GM15510 (cell line): Measurements from ENCODE around the gene CD101.

Experiments
- POLR2A ChIP-seq: IDR thresholded peaks from 3 replicates; pipeline ENCODE4 v1.6.1; 2011; ENCODE audit warnings: borderline replicate concordance; ENCODE audit not compliant: insufficient read length; ENCODE audit errors: extremely low read depth

CD101 gene

DNA sequence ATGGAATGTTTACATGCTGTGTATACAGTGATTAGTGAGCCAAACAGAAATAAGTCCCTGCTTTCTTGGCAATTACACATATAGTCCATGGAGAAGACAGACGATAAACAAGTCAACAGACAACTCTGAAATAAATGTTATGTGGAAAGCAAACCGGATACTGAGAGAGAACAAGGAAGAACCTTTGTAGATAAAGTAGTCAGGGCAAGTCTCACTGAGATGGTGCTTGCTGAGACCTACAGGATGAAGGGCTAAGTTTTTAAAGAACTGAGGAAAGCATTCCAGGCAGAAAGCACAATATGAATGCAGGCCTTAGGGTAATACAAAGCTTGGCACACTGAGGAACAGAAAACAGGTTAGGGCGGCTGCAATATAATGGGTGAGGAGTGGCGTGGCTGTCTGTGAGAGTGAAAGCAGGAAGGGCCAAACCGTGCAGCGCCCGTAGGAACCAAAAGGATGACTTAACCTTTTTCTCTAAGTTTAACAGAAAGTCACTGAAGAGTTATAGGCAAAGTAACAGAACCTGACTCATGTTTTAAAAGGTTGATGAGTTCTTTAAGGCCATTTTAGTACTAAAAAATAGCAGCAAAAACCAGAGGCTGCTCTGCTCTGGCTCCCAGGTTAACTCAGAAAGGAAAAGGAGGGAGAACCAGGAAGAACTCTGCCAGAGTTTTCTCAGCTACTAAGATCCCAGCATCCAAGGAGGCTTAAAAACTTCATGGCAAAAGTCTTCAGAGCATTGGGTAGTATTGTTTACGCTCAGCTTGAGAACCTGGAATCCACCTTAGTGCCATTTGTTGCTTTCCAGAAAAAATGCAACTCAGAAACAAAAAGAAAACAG lies 49.9 kb downstream of the CD101 start:
- no peak for TF ChIP-seq POLR2A

DNA sequence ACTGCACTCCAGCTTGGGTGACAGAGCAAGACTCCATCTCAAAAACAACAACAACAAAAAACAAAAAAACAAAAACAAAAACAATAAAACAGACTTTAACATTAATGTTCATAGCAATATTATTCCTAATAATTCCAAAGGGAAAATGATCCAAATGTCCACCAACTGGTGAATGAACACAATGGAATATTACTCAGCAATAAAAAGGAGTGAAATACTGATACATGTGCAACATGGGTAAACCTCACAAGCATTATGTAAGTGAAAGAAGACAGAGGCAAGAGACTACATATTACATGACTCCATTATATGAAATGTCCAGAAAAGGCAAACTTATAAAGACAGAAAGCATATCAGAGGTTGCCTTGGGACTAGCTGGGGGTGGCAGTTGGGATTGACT lies 52.5 kb downstream of the CD101 start:
- TF ChIP-seq POLR2A = no peak

- no peak for TF ChIP-seq POLR2A
These were observed 57.2 kb downstream of the CD101 start for GRCh38 chr1:117058810-117059209.

GRCh38 chr1:117059334-117059677 lies 57.7 kb downstream of the CD101 start:
- no peak for TF ChIP-seq POLR2A

DNA sequence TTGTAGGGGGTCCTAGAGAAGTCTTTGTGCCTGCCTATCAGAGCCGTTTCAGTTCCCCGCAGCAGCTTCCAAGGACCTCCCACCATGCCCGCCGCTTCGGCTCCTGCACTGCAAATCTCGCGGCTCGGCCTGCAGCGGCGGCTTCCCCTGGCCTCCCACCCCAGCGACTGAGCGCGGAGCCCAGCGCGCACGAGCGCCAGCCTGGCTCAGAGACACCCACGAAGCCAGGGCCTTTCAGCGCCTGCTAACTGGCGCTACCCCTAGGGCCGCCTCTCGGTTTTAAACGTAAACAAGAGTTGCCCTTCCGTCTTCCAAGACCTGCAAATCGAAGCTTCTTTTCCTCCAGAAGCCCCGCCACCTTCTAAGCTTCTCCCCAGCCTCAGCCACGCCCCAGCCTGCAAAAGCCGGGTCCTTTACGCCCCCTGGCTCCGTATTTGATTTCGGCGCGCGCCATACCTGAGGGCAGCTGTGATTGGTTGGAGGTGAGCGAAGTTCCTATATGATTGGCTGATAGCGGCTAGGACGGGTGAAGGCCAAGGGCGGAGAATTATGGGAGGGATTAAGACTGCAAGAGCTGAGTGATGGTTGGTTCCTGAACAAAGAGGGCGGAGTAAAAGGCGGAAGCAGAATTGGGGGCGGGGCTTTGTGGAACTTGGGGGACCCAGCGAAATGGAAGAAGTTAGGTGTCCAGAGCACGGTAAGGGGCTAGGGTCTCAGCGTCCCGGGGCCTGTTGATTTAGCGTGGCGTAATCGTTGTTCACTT lies 58.3 kb downstream of the CD101 start, which contains the start of gene TTF2:
Gene TTF2 (plus strand): TSS at position 649 of the 763 bp plus-strand sequence. CDS start 21 bp downstream, at position 670.
- peak; percentile 77 for TF ChIP-seq POLR2A

DNA sequence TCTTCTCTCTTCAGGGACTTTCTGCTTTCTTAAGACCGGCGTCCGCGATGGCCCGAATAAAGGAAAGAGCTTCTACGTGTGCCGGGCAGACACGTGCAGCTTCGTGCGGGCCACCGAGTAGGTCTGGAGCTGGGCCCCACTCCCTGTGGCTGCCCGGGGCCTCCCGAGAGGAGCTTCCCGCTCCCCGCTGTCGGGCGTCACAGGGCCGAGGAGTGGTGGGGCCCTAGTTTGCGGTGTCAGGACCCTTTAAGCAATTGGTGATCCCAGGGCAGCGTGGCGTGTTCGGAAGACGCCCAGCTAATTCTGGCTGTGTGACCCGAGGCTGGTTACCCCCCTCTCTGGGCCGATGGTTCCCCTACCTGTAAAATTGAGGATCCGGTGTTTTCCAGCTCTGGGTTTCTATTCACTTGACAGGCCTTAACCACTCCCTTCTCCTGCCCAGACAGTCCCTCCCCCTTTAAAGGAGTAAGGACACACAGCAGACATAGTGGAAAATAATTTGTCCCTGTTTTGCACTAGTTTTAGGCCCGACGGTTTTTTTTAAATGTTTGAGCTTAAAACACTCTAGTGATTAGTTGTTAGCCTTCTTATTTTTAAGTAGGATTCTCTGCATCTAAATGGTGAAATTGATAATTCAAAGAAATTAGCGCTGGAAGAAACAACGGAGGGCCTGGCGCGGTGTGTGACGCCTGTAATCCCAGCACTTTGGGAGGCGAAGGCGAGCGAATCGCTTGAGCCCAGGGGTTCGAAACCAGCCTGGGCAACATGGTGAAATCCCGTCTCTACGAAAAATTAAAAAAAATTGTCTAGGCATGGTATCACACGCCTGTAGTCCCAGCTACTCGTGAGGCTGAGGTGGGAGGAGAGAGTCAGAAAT lies 59.1 kb downstream of the CD101 start:
- TF ChIP-seq POLR2A = no peak

DNA sequence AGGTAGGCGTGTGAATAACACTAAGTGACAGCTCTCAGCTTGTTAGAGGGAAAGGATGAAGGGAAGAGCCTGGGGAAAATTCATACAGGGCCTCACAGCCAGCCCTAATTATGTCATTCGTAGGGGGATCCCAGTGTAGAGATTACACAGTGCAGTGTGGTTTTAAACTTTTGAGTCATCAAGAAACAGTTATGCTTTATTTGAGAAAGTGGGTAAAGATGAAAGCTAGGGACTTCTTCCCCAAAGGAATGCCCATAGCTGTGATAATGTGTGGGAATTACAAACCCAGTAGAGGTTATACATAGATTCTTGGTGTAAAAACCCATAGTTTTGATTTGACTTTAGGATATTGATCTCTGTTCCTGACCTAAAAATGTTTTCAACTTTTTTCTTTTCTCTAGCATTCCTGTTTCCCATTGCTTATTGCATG lies 60.4 kb downstream of the CD101 start:
- no peak for TF ChIP-seq POLR2A

- no peak for TF ChIP-seq POLR2A
These were observed 64.8 kb downstream of the CD101 start for GRCh38 chr1:117066367-117066766.

DNA sequence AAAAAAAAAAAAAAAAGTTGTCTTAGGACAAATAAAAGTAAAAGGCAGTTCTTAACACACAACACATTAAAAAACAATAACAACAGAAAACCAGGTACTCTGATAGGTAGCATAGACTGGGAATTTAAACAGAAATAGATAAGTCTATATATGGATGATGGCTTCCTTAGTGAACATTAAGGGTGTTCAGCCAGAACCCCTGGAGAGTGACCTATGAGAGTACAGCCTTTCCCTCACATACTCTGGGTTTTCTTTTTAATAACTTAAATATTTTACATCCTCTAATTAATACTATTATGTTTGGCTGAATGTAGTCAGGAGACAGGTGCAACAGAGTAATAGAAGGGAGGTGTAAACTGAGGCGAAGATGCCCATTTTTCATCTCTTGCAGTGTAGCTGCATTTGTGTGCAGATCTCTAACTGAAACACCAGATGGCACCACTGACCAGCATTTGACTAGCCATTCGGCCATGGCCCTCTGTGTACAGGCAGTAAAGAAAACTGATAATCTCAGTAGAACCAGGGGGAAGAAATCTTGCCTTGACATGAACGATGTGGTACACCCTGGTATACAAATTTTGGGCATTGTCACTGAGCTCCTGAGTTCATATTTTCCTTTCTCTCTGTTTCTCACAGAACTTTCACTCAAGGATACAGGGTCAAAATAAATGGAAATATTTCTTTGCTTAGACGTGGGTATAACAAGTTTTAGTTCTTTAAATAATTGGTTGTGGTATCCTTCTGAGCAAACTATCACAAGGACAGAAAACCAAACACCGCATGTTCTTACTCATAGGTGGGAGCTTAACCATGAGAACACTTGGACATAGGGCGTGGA lies 66.2 kb downstream of the CD101 start:
- no peak for TF ChIP-seq POLR2A

DNA sequence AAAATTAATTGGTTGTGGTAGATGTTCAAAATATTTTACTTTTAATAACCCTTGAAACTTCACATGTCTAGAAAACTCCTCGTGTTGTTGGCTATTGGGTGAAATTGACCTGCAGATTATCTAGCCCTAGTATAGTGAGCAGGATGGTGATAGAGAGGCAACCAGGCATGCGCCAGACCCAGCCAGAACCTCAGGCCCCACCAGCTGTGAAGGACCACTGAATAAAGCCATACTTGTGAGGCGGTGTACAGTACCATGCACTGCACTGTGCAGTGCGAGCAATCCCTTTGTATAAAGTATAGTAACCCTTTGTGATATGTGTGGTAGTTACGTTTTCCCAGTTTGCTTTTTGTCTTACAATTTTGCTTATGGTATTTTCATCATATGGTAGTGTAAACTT lies 67.0 kb downstream of the CD101 start:
- TF ChIP-seq POLR2A = no peak

GRCh38 chr1:117069220-117069844 lies 67.8 kb downstream of the CD101 start:
- TF ChIP-seq POLR2A = no peak

- TF ChIP-seq POLR2A = no peak
These were observed 68.6 kb downstream of the CD101 start for GRCh38 chr1:117070124-117070523.

DNA sequence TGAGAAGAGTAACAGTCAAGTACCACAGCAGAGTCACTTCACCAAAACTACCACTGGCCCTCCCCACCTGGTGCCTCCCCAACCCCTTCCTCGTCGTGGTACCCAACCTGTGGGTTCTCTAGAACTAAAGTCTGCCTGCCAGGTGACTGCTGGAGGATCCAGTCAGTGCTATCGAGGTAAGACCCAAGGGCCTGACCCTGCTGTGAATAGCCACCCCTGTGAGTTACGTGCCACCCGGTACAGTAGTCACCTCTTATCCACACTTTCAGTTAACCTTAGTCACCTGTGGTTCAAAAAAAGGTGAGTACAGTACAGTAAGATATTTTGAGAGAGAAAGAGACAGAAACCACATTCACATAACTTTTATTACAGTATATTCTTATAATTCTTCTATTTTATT lies 75.1 kb downstream of the CD101 start:
- no peak for TF ChIP-seq POLR2A
